Measurements from ENCODE around the gene CSMD2.

The CSMD2 gene

GRCh38 chr1:34164771-34165391 lies at the start of gene CSMD2:
CSMD2 (minus strand) TSS chr1:34165230; CDS start chr1:34165097, 133 bp downstream.
- no peaks in the 10 kb centered on the region for H3K36me3 ChIP-seq (ENCODE audit: low read length)
- H3F3A ChIP-seq (ENCODE audit: insufficient read depth) = no peaks in the 10 kb centered on the region
- no peaks in the 10 kb centered on the region for H4K20me1 ChIP-seq (ENCODE audit: low read depth, low read length)
- TF ChIP-seq EZH2phosphoT487 (conservative IDR thresholded peaks at IDR 0.05; ENCODE audit: low read length) = no peak
- TF ChIP-seq, protein P1, sequence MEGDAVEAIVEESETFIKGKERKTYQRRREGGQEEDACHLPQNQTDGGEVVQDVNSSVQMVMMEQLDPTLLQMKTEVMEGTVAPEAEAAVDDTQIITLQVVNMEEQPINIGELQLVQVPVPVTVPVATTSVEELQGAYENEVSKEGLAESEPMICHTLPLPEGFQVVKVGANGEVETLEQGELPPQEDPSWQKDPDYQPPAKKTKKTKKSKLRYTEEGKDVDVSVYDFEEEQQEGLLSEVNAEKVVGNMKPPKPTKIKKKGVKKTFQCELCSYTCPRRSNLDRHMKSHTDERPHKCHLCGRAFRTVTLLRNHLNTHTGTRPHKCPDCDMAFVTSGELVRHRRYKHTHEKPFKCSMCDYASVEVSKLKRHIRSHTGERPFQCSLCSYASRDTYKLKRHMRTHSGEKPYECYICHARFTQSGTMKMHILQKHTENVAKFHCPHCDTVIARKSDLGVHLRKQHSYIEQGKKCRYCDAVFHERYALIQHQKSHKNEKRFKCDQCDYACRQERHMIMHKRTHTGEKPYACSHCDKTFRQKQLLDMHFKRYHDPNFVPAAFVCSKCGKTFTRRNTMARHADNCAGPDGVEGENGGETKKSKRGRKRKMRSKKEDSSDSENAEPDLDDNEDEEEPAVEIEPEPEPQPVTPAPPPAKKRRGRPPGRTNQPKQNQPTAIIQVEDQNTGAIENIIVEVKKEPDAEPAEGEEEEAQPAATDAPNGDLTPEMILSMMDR (IDR thresholded peaks at IDR 0.05; ENCODE audit: insufficient read depth, low read length, poor library complexity, severe bottlenecking) = no peak
- no peak within 1 kb of the TSS for H3K9ac ChIP-seq (ENCODE audit: low read length)
- H3K27ac ChIP-seq (ENCODE audit: low read depth, low read length) = no peak within 1 kb of the TSS
- H3K9me3 ChIP-seq (ENCODE audit: insufficient read depth, low read length) = no peaks in the 10 kb centered on the region
- no peaks in the 10 kb centered on the region for H3K9me2 ChIP-seq (replicated peaks; ENCODE audit: insufficient read depth, low read length)
- H3K27me3 ChIP-seq (ENCODE audit: low read length) = no peaks in the 10 kb centered on the region
- H3K79me2 ChIP-seq (ENCODE audit: insufficient read depth, low read length) = no peaks in the 10 kb centered on the region
- H3K4me3 ChIP-seq (ENCODE audit: insufficient read depth, low read length, poor library complexity, severe bottlenecking) = no peak within 1 kb of the TSS
- H3K4me2 ChIP-seq (ENCODE audit: low read depth, low read length, poor library complexity, severe bottlenecking) = no peak within 1 kb of the TSS
- no peak within 1 kb of the TSS for H2AFZ ChIP-seq (ENCODE audit: low read depth, low read length, severe bottlenecking)

GRCh38 chr1:34213956-34214355 lies 48.9 kb upstream of the CSMD2 start:
- no peaks in the 10 kb centered on the region for H3K79me2 ChIP-seq (ENCODE audit: insufficient read depth, low read length)
- no peak overlapping the region for H3K4me2 ChIP-seq (ENCODE audit: low read depth, low read length, poor library complexity, severe bottlenecking)
- no peaks in the 10 kb centered on the region for H3K9me2 ChIP-seq (replicated peaks; ENCODE audit: insufficient read depth, low read length)
- no peak overlapping the region for H3K27ac ChIP-seq (ENCODE audit: low read depth, low read length)
- no peaks in the 10 kb centered on the region for H3F3A ChIP-seq (ENCODE audit: insufficient read depth)
- H3K9ac ChIP-seq (ENCODE audit: low read length) = no peak overlapping the region
- H3K4me3 ChIP-seq (ENCODE audit: insufficient read depth, low read length, poor library complexity, severe bottlenecking) = no peak overlapping the region
- H3K27me3 ChIP-seq (ENCODE audit: low read length) = no peaks in the 10 kb centered on the region
- no peak for TF ChIP-seq EZH2phosphoT487 (conservative IDR thresholded peaks at IDR 0.05; ENCODE audit: low read length)
- TF ChIP-seq, protein P1 (IDR thresholded peaks at IDR 0.05; ENCODE audit: insufficient read depth, low read length, poor library complexity, severe bottlenecking) = no peak
- no peaks in the 10 kb centered on the region for H3K9me3 ChIP-seq (ENCODE audit: insufficient read depth, low read length)
- no peak overlapping the region for H2AFZ ChIP-seq (ENCODE audit: low read depth, low read length, severe bottlenecking)
- H4K20me1 ChIP-seq (ENCODE audit: low read depth, low read length) = no peaks in the 10 kb centered on the region
- no peaks in the 10 kb centered on the region for H3K36me3 ChIP-seq (ENCODE audit: low read length)

DNA sequence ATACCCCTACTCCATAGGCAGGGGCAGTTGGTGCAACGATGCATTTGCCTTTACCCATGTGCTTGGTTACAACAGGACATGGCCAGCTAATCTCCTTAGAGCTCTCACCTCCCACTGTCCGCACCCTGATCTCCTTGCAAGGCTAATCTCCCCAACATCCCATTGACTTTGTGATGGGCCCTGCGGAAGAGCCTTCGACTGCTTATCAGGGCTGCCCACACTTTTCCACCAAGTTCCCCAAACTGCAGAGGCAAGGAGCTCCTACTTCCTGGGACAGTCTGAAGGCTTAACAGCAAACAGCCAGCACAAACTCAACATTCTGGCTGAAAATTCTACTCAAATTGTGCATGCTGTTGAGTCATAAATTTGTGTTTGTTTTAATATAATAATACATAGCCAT lies 47.6 kb upstream of the CSMD2 start:
- Histone ChIP-seq H3K4me3 (ENCODE audit: insufficient read depth, low read length, poor library complexity, severe bottlenecking) (no peak overlapping the region), H3K9me3 (ENCODE audit: insufficient read depth, low read length) (no peaks in the 10 kb centered on the region), H3K36me3 (ENCODE audit: low read length) (no peaks in the 10 kb centered on the region), H3K27me3 (ENCODE audit: low read length) (no peaks in the 10 kb centered on the region), H2AFZ (ENCODE audit: low read depth, low read length, severe bottlenecking) (no peak overlapping the region), H4K20me1 (ENCODE audit: low read depth, low read length) (no peaks in the 10 kb centered on the region), H3K9ac (ENCODE audit: low read length) (no peak overlapping the region), H3K4me2 (ENCODE audit: low read depth, low read length, poor library complexity, severe bottlenecking) (no peak overlapping the region), H3F3A (ENCODE audit: insufficient read depth) (no peaks in the 10 kb centered on the region), H3K27ac (ENCODE audit: low read depth, low read length) (no peak overlapping the region), H3K79me2 (ENCODE audit: insufficient read depth, low read length) (no peaks in the 10 kb centered on the region), H3K9me2 (replicated peaks; ENCODE audit: insufficient read depth, low read length) (no peaks in the 10 kb centered on the region)
- no peak for TF ChIP-seq EZH2phosphoT487 (conservative IDR thresholded peaks at IDR 0.05; ENCODE audit: low read length)
- TF ChIP-seq, protein P1 (IDR thresholded peaks at IDR 0.05; ENCODE audit: insufficient read depth, low read length, poor library complexity, severe bottlenecking) = no peak
